DMS114 treated with DMSO at 0.1 percent for 48 hours (cell line): ENCODE results near the gene KMT2E.
"Not testable (repeated sequence)": the region's sequence is repeated elsewhere in the genome, so short reads cannot be mapped to it uniquely, and the experiment has no call there.

Experiments
- DNase-seq: peaks from one replicate; lab custom pipeline; 2025; ENCODE audit not compliant: unreplicated experiment; lab: John Stamatoyannopoulos, UW

The KMT2E gene

DNA sequence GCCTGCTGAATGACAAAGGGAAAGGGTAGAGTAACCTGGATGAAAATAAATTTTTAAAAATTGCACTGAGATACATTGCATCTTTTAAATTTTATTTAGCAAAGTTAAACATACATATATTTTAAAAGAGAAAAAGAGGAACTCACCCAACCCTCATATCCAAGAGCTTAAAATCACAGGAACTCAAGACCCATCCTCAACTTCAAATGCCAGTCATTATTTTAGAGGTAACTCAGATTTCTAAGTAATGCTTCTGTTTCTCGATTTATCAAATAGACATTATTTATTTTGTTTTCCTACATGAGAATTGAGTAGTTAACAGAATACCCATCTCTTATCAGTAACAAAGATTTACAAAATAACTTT is 32.4 kb upstream of the KMT2E start:
- DNase-seq = no peak

DNA sequence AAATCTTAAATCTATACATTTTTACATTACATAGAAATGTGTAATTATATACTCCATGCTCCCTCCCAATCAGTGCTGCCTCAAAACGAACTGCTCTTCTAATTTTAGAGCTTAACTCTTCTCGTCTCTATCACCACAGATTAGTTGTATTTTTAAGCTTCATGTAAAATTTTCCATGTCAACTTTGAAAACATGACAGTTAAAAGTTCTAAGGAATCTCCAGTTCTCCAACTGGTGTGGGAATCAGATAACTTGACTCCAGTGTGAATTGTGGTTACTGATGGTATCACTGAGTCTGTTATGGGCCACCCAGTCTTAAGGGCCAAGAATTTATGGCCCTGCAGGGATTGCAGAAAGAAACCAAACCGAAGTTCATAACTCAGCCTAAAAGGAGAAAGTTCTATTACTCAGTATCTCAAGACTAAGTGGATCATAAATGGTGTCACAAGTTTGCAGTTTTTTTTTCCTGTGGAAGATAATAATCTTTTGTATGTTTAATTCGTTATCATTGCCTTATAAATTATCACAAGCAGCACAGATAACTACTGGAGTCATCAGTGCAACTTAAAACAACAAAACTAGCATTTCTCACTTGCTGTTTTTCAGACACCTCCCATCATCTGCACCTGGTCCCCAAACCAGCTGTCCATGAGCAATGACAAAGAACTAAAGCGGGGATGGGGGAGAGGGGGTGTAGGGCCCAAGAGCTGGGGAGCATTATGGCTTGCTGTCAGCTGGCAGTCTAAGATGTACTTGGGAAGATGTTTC is 31.5 kb upstream of the KMT2E start:
- no peak for DNase-seq

DNA sequence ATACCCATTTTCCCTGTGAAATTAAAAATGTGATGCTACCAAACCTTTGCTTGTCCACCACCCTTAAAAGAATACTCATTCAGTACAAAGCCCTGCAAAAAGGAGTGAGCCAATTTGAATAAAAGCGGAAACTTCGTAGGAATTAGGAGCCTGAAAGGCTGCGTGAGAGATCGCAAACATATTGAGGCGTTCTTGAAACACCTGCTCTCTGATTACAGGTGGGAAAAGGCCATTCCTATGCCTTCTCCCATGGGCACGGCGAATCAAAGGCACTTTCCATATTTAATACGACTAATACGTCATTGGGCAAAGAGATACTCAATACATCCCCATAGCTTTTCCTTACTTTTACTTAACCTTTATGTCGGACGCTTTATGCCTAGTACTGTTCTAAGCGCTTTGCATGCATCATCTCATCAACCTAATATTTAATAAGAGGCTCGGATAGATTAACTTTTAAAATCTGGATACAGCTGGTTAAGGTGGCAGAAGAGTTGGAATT is 30.9 kb upstream of the KMT2E start:
- no peak for DNase-seq

DNA sequence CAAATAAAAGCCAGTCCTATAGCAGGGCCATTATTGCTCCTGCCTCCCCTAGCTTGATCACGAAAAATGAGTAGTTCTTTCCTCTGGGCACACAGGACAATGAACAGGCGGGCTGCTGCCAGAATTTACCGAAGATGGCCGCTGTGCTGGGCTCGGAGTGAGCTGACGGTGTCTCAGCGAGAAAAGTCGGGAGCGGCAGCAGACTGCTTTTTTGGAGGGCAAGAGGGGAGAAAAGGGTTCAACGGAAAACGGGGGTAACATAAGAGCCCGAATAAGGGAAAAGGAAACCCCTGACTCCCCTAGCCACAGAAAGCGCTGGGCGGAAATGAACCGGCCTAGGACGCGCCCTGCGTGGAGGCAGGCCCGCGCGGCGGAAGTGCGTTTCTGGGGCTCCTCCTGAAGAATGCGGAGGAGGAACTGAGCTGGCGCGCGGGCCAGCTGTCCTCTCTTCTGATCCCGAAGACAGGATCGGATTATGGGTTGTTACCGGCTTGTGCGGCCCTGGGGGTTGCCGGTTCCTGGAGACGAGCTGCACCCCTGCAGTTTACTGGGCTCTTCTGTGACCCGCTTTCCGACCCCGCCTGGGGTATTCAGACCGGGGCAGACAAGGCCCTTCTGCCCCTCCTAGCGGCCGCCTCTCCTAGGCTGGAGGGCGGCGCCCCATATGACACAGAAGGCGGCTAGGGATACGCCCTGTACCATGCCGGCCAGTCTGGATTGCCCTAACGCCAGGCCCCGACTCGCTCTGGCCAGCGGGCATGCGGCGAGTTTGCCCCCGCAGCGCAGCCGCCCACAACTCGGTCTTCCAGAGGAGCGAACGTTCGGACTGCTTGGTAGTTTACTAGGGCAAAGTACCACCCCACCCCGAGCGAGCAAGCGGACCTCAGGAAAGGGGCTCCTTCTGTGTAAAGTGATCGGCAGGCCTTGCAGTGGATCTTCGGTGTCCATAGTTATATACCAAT is 30.1 kb upstream of the KMT2E start:
- DNase-seq = peak; percentile 81

DNA sequence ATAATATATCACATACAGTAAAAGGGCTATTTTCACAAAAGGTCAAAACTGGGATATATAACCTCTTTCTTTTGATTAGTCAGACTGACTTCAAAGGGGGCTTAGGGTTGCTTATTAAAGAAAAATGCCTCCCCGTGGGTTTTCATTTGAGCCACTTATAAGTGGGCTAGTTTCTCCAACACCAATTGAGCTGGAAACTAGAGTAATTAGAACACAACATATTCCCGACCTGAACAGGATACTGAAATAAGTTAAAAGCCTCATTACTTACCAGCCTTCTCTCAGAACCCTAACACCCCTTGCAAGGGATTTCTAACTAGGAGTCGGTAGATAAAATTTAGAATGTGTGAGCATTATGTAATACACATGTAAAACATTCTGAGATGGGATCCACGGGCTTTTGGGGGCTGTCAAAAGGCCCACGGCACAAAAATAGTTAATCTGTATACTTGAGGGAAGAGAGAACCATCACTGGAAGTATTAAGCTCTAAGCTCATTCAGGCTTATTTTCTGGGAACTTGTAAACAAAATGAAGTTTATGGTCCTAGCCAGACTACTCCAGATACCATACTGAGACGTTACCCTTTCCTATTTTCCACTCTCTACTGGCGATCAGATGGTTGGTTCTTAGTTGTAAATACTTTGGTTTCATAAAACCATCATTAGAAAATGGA is 29.3 kb upstream of the KMT2E start:
- DNase-seq = no peak

DNA sequence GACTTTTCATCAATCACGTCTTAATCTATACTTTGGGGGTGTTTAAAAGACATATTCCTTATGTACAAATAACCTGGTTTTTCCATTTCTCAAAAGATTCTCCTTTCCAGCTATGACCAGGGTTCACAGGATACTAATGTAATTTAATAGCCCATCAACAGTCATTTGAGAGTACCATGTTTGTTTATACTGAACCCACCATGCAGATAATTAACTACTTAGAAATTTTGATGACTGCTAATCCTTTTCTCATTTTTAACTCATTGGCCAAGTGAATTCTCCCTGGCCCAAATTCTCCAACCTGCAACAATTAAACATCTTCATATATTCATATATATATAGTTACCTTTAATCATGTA is 28.8 kb upstream of the KMT2E start:
- DNase-seq = no peak

DNA sequence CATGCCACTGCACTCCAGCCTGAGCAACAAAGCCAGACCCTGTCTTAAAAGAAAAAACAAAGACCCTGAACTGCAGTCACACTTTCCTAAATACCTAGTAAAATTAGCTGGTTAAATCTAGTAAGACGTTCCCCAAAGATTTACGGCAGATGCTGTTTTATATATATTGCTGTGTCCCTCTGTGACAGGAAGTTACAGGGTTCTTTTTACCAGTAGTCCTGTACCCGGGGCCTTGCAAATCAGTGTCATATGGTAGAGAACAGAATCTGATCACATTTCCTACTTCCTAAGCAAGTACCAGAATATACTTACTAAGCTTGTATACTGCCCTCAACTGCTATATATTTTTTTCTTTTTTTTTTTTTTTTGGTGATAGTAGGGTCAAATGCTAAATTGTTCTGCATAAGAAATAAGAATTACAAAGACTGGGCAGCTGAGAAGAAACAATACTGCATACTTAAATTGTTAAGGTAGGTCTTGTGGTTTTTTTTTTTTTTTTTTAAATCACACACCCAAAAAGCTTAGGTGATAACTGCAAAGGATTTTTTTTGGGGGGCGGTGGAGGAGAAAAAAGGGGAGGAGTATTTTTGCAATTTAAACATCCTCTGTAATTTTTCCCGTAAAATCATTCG is 27.3 kb upstream of the KMT2E start:
- DNase-seq = no peak

DNA sequence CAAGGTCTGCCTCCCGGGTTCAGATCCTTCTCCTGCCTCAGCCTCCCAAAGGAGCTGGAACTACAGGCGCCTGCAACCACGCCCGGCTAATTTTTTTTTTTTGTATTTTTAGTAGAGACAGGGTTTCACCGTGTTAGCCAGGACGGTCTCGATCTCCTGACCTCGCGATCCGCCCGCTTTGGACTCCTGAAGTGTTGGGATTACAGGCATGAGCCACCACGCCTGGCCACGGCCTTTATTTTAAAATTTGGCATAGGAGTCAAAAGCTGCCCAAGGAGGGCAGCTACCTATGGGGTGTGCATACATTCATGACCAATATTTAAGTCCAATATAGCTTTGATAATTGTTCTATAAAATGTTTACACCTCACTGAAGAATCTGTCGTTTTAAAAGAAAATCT is 26.6 kb upstream of the KMT2E start:
- not testable (repeated sequence) for DNase-seq

DNA sequence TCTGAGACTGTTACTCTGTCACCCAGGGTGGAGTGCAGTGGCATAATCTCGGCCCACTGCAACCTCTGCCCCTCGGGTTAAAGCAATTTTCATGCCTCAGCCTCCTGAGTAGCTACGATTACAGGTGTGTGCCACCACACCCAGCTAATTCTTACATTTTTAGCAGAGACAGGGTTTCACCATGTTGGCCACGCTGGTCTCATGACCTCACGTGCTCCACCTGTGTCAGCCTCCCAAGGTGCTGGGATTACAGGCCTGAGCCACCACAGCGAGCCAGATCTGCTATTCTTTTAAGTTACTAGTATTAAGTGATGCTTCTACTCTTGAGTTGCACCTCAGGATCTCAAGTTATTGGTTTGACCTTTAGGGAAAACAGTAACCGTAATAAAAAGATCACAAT is 23.0 kb upstream of the KMT2E start:
- no peak for DNase-seq

DNA sequence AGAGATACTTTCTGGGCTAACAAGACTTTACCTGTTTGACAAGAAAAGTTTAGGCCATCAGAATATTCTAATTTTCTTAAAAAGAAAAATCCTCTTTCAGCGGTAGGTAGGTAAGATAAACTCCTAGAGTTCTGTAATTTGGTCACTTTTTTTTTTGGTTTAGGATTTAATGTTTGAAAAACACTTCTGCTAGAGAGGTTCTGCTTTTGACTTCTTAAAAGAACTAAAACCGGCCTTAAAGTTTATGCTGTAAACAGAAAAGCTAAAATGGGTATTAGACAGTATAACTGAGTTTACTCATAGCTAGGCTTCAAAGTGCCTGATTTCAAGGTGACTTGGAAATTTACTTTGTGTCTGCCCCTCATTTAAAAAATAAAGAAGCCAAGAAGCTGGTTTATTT is 21.7 kb upstream of the KMT2E start:
- no peak for DNase-seq

DNA sequence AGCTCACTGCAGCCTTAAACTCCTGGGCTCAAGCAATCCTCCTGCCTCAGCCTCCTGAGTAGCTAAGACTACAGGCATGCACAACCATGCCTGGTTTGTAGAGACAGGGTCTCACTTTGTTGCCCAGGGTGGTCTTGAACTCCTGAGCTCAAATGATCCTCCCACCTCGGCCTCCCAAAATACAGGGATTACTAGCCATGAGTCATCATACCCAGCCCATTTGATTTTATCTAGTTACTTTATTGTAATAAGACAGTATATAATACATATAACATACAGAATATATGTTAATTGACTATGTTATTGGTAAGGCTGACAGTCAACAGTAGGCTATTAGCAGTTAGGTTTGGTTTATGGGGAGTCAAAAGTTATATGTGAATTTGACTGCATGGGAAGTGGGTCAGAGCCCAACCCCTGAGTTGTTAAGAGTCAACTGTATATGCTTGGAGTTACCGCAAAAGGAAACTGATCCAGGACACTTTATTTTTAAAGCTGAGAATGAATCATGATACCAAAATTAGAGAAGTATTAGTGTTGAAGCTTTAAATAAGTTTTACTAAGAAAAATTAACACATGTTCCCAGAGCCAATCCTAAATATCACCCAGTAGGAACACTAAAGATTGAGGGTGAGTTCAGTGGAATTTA is 20.7 kb upstream of the KMT2E start:
- DNase-seq = no peak

DNA sequence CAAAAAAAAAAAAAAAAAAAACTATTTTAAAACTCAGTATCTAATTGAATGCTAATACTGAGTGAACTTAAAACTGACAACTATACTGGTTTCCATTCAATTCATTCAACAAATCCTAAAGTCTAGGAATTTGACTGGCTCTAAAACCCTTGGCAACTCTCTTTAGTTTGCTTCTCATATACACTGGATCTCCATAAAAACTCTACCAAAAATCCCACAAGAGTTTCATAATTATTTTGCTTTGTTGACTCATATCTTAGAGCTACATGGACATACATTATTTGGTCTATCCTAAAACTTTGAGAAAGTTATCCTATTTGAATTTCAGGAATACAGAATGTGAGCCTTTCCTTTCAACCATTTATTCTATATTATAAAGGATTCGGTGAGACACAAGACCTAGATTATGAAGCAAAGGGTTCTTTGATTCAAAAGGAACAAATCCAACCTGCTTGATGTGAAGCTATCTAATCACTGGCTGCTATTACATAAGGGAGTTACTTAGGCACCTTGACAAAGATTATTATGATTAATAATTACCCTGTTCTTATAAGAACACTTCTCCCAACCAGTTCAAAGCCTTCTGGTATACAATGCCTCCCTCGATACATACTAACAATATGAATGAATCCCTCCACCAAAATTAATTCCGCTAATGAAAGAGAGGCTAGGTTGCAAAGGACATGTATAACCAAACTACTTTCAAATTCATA is 15.8 kb upstream of the KMT2E start:
- DNase-seq = no peak

DNA sequence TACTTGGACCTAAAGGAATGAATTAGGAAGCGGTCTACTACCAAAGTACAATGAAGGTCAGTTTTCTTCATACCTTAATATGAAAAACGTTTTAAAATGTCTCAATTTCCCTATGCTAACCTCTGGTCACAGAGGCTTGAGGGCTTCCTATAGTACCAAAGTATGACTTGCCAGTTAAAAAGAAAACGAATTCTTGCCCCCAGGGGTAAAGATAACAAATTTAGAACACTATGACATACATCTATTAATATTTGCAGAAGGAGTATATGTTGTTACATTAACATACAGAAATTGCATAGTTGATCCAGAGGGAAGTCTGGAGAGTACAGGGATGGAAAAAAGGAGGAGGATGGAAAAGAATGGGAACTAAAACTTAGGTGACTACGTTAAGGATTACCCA is 13.8 kb upstream of the KMT2E start:
- no peak for DNase-seq

DNA sequence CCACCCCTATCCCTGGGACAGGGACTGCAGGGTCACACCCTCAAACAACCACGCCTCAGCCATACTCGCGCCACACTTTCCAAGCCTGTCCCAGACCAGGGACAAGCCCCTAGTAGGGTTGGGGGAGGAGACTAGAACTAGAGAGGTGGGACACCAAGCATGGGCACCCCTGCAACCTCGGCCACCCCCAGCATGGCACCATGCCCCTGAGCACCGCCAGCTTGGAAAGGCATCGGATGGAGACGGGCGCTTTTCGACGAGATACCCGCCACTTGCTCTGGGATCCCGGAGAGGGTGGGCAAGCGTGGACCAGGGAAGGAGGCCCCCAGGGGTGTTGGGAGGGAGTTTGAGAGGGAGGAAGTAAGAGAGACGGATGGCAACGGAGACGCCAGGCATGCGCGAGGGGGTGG is 13.1 kb upstream of the KMT2E start:
- DNase-seq = no peak

DNA sequence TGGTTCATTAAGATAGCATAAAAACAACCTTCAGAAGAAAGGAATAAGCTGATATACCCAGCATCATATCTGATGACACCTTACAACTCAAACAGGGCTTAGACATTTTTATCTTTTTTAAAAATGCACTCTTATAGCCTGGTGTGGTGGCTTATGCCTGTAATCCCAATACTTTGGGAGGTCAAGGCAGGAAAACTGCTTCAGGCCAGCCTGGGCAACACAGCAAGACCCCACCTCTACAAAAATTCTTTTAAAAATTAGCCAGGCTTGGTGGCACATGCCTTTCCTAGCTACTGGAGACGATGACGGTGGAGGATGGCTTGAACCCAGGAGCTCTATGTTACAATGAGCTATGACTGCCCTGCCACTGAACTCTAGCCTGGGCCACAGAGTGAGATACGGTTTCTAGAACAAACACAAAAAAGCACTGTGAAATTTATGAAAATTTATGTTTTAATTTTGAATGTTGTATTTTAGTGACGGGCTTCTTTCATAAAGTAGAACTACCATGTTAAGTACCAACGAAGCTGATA is 12.3 kb upstream of the KMT2E start:
- no peak for DNase-seq

DNA sequence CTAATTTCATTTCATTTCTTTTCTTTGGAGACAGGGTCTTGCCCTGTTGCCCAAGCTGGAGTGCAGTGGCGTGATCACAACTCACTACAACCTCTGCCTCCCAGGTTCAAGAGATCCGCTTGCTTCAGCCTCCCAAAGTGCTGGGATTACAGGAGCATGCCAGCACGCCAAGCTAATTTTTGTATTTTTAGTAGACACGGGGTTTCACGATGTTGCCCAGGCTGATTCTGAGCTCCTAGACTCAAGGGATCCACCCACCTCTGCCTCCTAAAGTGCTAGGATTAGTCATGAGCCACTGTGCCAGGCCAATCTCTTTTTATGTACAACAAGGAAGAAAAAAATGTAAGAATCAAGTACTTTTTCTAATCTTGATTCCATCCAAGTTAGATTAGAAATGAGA is 10.7 kb upstream of the KMT2E start:
- DNase-seq = no peak

DNA sequence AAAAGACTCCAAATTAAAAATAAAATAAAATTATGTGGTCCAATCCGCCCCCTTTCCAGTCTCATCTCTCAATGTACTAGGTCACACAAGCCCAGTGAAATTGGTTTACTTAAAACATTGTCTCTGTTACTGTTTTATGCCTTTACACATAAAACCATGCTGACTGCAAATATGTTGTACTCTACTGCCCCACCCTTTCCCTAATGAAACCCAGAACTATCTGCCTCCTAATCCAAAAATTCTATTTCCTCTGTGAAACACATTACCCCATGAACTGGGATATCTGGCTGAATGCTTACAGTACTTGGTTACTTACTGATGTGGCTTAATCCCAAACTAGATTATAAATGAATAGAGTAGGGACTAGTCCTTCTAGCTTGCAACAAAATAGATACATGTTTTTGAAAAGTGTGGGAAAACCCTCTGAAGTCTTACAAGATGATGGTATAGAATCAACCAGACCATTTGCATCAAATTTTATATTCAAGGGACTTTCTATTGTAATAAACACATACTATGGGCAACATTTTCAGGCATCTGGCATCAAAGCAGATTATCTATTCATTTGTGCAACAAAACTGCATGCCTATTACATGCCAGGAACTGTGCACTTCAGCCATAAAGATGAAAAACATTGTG is 10.0 kb upstream of the KMT2E start:
- DNase-seq = no peak

DNA sequence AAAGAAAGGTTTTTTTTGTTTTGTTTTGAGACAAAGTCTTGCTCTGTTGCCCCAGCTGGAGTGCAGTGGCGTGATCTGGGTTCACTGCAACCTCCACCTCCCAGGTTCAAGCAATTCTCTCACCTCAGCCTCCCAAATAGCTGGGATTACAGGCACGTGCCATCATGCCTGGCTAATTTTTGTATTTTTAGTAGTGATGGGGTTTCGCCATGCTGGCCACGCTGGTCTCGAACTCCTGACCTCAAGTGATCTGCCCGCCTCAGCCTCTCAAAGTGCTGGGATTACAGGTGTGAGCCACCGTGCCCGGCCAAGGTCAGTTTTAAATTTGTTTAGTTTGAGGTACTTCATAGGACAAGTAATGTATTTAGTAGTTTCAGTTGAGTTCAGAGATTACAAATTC is 9.0 kb upstream of the KMT2E start:
- DNase-seq = not testable (repeated sequence)

DNA sequence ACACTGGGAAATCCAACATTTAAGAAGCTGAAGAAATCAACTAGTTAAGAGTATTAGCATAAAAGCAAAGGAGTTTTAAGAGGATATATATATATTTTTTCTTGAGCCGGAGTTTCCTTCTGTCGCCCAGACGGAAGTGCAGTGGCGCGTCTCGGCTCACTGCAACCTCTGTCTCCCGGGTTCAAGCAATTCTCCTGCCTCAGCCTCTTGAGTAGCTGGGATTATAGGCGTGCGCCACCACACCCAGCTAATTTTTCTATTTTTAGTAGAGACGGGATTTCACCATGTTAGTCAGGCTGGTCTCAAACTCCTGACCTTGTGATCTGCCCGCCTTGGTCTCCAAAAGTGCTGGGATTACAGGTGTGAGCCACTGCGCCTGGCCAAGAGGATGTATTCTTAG is 8.5 kb upstream of the KMT2E start:
- not testable (repeated sequence) for DNase-seq
